ENCODE results near the gene MPC2. TPM values are rescaled to one million over a fixed set of nuclear protein-coding genes. Genes with fewer than 3 reads are reported as not detected.
"Not testable (repeated sequence)": the region's sequence is repeated elsewhere in the genome, so short reads cannot be mapped to it uniquely, and the experiment has no call there.

MPC2 gene
- total RNA-seq, 1 experiment from 2014 or later: 159 TPM

DNA sequence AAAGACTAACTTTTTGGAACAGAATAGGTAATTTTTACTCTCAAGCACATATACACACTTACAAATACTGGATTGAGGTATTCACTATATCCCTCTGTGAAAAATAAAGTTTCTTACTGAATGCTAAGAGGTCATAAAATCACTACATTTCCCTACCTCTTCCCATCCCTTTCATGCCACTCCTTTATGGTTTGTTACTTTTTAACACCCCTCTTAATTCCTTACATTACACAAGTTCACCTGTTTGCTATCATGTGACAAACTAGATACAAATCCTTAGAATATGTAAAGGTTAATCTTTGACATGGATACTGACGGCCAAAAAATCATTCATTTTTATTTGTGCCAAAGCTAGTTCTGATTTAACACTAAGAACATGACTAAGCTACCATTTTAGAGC lies 7.1 kb downstream of the MPC2 start:
- TF ChIP-seq, protein P1, sequence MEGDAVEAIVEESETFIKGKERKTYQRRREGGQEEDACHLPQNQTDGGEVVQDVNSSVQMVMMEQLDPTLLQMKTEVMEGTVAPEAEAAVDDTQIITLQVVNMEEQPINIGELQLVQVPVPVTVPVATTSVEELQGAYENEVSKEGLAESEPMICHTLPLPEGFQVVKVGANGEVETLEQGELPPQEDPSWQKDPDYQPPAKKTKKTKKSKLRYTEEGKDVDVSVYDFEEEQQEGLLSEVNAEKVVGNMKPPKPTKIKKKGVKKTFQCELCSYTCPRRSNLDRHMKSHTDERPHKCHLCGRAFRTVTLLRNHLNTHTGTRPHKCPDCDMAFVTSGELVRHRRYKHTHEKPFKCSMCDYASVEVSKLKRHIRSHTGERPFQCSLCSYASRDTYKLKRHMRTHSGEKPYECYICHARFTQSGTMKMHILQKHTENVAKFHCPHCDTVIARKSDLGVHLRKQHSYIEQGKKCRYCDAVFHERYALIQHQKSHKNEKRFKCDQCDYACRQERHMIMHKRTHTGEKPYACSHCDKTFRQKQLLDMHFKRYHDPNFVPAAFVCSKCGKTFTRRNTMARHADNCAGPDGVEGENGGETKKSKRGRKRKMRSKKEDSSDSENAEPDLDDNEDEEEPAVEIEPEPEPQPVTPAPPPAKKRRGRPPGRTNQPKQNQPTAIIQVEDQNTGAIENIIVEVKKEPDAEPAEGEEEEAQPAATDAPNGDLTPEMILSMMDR (IDR thresholded peaks at IDR 0.05; ENCODE audit: insufficient read depth in 1 of 2, low read depth in 1 of 2, low read length in 1 of 2, severe bottlenecking in 1 of 2, unreplicated experiment in 1 of 2): no peak
- H3K36me3 ChIP-seq (ENCODE audit: control insufficient read depth, insufficient read depth, low read length): no peaks in the 10 kb centered on the region
- no peak overlapping the region for H3K27ac Mint-ChIP-seq (ENCODE audit: unreplicated experiment)
- peaks cover 11% of the 10 kb centered on the region for H3K36me3 Mint-ChIP-seq (ENCODE audit: insufficient read depth, unreplicated experiment)
- DNase-seq: no peak
- ChIA-PET POLR2A (no interaction called here), CTCF (no interaction called here)
- intact Hi-C loops (cut with micrococcal nuclease; ENCODE audit: unreplicated experiment): loop anchor here (5.0 to 10.0 kb wide), 2 partner anchors 107 to 215 kb away; no protein-coding TSS in a partner anchor
- no peaks in the 10 kb centered on the region for H3K9me3 Mint-ChIP-seq (ENCODE audit: unreplicated experiment)
- no peaks in the 10 kb centered on the region for H3K27me3 Mint-ChIP-seq (ENCODE audit: insufficient read depth, unreplicated experiment)
- H3K4me1 ChIP-seq: peaks cover 56% of the 10 kb centered on the region
- BruUV-seq (replicated peaks): no TSS peak
- peak overlapping the region; percentile 43 for H3K4me3 Mint-ChIP-seq (ENCODE audit: unreplicated experiment)
- H3K9me3 ChIP-seq: no peaks in the 10 kb centered on the region
- H3K27me3 ChIP-seq (replicated peaks; ENCODE audit: control insufficient read depth, insufficient read depth, low read length): no peaks in the 10 kb centered on the region
- H3K4me1 Mint-ChIP-seq (ENCODE audit: low read depth, unreplicated experiment): peaks cover 21% of the 10 kb centered on the region
- H3K4me3 ChIP-seq (ENCODE audit: low read depth, low read length): no peak overlapping the region

DNA sequence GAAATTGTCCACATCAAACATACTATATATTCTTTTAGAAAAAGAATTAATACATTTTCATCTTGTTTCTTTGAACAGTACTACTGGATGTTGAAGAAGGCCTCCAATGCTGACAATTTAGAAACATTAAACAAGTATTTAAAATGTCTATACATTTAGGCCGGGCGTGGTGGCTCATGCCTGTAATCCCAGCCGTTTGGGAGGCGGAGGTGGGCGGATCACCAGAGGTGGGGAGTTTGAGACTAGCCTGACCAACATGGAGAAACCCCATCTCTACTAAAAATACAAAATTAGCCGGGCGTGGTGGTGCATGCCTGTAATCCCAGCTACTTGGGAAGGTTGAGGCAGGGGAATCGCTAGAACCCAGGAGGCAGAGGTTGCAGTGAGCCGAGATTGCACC lies 8.0 kb downstream of the MPC2 start:
- POLR2A ChIA-PET: interaction anchor here (0.7 kb wide), 1 partner anchor 10 kb away, joined by 3 read pairs; no protein-coding TSS in a partner anchor
- H3K36me3 ChIP-seq (ENCODE audit: control insufficient read depth, insufficient read depth, low read length); H3K4me3 ChIP-seq (ENCODE audit: low read depth, low read length); H3K27me3 Mint-ChIP-seq (ENCODE audit: insufficient read depth, unreplicated experiment); H3K4me3 Mint-ChIP-seq (ENCODE audit: unreplicated experiment); DNase-seq; BruUV-seq (replicated peaks); CTCF ChIA-PET; H3K9me3 ChIP-seq; H3K9me3 Mint-ChIP-seq (ENCODE audit: unreplicated experiment); H3K27me3 ChIP-seq (replicated peaks; ENCODE audit: control insufficient read depth, insufficient read depth, low read length); H3K27ac Mint-ChIP-seq (ENCODE audit: unreplicated experiment): not testable (repeated sequence)
- Mint-ChIP-seq H3K4me1 (ENCODE audit: low read depth, unreplicated experiment) (peaks cover 21% of the 10 kb centered on the region), H3K36me3 (ENCODE audit: insufficient read depth, unreplicated experiment) (peaks cover 11% of the 10 kb centered on the region)
- H3K4me1 ChIP-seq: peaks cover 55% of the 10 kb centered on the region
- intact Hi-C loops (cut with micrococcal nuclease; ENCODE audit: unreplicated experiment): loop anchor here (5.0 kb wide), 1 partner anchor 107 kb away; no protein-coding TSS in a partner anchor

DNA sequence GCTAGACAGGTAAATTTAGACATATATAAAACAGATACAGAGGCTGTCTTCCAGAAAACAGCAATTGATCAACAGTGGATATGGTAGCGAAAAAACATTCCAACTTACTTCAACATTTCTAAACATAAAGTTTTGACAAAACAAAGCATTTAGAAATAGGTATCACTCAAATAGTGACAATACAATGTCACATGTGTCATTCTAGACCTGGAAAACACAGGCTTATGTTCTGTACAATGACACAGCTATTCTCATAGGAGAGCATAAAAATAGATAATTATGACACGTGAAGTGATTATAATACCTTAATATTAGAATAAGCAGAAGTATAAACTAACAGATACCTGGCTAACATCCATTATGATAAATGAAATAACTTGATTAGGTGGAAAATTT lies 8.4 kb downstream of the MPC2 start:
- H3K27me3 ChIP-seq (replicated peaks; ENCODE audit: control insufficient read depth, insufficient read depth, low read length): no peaks in the 10 kb centered on the region
- Mint-ChIP-seq H3K4me3 (ENCODE audit: unreplicated experiment) (peak overlapping the region; percentile 65), H3K36me3 (ENCODE audit: insufficient read depth, unreplicated experiment) (peaks cover 11% of the 10 kb centered on the region), H3K27ac (ENCODE audit: unreplicated experiment) (peak overlapping the region; percentile 30), H3K9me3 (ENCODE audit: unreplicated experiment) (no peaks in the 10 kb centered on the region), H3K27me3 (ENCODE audit: insufficient read depth, unreplicated experiment) (no peaks in the 10 kb centered on the region), H3K4me1 (ENCODE audit: low read depth, unreplicated experiment) (peaks cover 22% of the 10 kb centered on the region)
- POLR2A ChIA-PET: interaction anchor here (0.7 to 0.8 kb wide), 2 partner anchors 9 to 10 kb away, joined by 3 to 4 read pairs; no protein-coding TSS in a partner anchor
- H3K4me3 ChIP-seq (ENCODE audit: low read depth, low read length): peak overlapping the region; percentile 29
- BruUV-seq (replicated peaks): no TSS peak
- intact Hi-C loops (cut with micrococcal nuclease; ENCODE audit: unreplicated experiment): loop anchor here (5.0 kb wide), 1 partner anchor 106 kb away; no protein-coding TSS in a partner anchor
- no peak for DNase-seq
- H3K9me3 ChIP-seq: no peaks in the 10 kb centered on the region
- CTCF ChIA-PET: interaction anchor here (1.2 kb wide), 1 partner anchor 8 kb away, joined by 5 read pairs; the partner anchor contains the start of genes DCAF6 and MPC2
- peaks cover 51% of the 10 kb centered on the region for H3K4me1 ChIP-seq
- TF ChIP-seq, protein P1 (IDR thresholded peaks at IDR 0.05; ENCODE audit: insufficient read depth in 1 of 2, low read depth in 1 of 2, low read length in 1 of 2, severe bottlenecking in 1 of 2, unreplicated experiment in 1 of 2): no peak
- H3K36me3 ChIP-seq (ENCODE audit: control insufficient read depth, insufficient read depth, low read length): no peaks in the 10 kb centered on the region

Measured in Caco-2 (cell line).